ENCODE measurements around the gene GALNT8.

Gene GALNT8, protein sequence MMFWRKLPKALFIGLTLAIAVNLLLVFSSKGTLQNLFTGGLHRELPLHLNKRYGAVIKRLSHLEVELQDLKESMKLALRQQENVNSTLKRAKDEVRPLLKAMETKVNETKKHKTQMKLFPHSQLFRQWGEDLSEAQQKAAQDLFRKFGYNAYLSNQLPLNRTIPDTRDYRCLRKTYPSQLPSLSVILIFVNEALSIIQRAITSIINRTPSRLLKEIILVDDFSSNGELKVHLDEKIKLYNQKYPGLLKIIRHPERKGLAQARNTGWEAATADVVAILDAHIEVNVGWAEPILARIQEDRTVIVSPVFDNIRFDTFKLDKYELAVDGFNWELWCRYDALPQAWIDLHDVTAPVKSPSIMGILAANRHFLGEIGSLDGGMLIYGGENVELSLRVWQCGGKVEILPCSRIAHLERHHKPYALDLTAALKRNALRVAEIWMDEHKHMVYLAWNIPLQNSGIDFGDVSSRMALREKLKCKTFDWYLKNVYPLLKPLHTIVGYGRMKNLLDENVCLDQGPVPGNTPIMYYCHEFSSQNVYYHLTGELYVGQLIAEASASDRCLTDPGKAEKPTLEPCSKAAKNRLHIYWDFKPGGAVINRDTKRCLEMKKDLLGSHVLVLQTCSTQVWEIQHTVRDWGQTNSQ

DNA sequence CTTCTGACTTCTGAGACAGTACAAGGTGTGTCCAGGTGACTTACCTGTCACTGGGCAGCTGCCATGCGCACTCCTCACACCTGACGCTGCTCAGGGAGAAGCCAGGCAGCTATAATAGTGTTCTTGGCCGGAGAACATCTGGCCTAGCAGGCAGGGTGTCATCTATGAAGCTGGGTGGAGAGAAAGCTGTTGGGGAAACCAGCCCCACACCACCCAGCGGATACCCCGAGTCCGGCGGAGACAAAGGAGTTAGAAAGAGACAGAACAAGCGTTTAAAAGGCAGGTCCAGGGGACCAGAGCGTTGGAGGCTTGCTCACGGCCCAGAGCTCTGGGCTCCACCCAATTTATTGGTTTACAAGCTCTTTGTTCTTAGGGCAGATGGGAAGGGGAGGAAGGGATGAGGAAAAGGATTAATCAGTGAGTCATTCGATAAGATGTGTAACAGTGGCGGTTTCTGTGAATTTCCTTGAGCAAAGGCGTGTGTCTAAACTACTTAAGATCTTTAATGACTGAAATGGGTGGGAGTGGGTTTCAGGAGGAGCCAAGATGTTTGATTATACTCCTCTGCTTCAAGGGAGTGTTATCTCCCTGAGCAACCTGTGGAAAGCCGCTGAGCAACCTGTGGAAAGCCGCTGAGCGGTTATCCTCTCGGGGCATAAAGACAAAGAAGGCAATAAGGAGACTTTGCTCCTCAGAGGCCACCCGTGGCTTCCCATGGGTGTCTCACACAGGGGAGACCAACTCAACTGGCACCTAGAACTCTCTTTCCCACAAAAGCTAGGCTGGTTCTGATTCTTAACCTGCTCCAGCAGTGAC is at the start of gene GALNT8:
Gene GALNT8 (plus strand): TSS at position 580 of the 816 bp plus-strand sequence. CDS start 278 bp downstream, outside the sequence.
- TF ChIP-seq ZC3H10 (CRISPR knock-in tag; IDR thresholded peaks at IDR 0.05) = no peak
- TF ChIP-seq RARB (CRISPR knock-in tag; IDR thresholded peaks at IDR 0.05) = no peak
- no peak for TF ChIP-seq ISL1 (CRISPR knock-in tag; IDR thresholded peaks at IDR 0.05)
- no peak for TF ChIP-seq BACH2 (CRISPR knock-in tag; IDR thresholded peaks at IDR 0.05; ENCODE audit: borderline replicate concordance)
- no peak for TF ChIP-seq ZNF8 (CRISPR knock-in tag; IDR thresholded peaks at IDR 0.05)
- TF ChIP-seq GLIS3 (CRISPR knock-in tag; IDR thresholded peaks at IDR 0.05) = no peak
- TF ChIP-seq, protein P1, sequence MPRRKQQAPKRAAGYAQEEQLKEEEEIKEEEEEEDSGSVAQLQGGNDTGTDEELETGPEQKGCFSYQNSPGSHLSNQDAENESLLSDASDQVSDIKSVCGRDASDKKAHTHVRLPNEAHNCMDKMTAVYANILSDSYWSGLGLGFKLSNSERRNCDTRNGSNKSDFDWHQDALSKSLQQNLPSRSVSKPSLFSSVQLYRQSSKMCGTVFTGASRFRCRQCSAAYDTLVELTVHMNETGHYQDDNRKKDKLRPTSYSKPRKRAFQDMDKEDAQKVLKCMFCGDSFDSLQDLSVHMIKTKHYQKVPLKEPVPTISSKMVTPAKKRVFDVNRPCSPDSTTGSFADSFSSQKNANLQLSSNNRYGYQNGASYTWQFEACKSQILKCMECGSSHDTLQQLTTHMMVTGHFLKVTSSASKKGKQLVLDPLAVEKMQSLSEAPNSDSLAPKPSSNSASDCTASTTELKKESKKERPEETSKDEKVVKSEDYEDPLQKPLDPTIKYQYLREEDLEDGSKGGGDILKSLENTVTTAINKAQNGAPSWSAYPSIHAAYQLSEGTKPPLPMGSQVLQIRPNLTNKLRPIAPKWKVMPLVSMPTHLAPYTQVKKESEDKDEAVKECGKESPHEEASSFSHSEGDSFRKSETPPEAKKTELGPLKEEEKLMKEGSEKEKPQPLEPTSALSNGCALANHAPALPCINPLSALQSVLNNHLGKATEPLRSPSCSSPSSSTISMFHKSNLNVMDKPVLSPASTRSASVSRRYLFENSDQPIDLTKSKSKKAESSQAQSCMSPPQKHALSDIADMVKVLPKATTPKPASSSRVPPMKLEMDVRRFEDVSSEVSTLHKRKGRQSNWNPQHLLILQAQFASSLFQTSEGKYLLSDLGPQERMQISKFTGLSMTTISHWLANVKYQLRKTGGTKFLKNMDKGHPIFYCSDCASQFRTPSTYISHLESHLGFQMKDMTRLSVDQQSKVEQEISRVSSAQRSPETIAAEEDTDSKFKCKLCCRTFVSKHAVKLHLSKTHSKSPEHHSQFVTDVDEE (CRISPR knock-in tag; IDR thresholded peaks at IDR 0.05) = no peak
- TF ChIP-seq, protein P2, sequence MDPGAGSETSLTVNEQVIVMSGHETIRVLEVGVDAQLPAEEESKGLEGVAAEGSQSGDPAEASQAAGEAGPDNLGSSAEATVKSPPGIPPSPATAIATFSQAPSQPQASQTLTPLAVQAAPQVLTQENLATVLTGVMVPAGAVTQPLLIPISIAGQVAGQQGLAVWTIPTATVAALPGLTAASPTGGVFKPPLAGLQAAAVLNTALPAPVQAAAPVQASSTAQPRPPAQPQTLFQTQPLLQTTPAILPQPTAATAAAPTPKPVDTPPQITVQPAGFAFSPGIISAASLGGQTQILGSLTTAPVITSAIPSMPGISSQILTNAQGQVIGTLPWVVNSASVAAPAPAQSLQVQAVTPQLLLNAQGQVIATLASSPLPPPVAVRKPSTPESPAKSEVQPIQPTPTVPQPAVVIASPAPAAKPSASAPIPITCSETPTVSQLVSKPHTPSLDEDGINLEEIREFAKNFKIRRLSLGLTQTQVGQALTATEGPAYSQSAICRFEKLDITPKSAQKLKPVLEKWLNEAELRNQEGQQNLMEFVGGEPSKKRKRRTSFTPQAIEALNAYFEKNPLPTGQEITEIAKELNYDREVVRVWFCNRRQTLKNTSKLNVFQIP (CRISPR knock-in tag; IDR thresholded peaks at IDR 0.05; ENCODE audit: borderline replicate concordance, low read depth) = no peak
- TF ChIP-seq, protein P3, sequence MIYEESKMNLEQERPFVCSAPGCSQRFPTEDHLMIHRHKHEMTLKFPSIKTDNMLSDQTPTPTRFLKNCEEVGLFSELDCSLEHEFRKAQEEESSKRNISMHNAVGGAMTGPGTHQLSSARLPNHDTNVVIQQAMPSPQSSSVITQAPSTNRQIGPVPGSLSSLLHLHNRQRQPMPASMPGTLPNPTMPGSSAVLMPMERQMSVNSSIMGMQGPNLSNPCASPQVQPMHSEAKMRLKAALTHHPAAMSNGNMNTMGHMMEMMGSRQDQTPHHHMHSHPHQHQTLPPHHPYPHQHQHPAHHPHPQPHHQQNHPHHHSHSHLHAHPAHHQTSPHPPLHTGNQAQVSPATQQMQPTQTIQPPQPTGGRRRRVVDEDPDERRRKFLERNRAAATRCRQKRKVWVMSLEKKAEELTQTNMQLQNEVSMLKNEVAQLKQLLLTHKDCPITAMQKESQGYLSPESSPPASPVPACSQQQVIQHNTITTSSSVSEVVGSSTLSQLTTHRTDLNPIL (CRISPR knock-in tag; IDR thresholded peaks at IDR 0.05; ENCODE audit: low read depth) = no peak
- TF ChIP-seq SNAI2 (CRISPR knock-in tag; IDR thresholded peaks at IDR 0.05) = no peak
- TF ChIP-seq ARNTL (CRISPR knock-in tag; IDR thresholded peaks at IDR 0.05; ENCODE audit: borderline replicate concordance, low read depth) = no peak
- no peak for TF ChIP-seq TCF4 (CRISPR knock-in tag; IDR thresholded peaks at IDR 0.05; ENCODE audit: borderline replicate concordance)
- no peak for TF ChIP-seq ESRRG (CRISPR knock-in tag; IDR thresholded peaks at IDR 0.05)
- ATAC-seq = no peak

DNA sequence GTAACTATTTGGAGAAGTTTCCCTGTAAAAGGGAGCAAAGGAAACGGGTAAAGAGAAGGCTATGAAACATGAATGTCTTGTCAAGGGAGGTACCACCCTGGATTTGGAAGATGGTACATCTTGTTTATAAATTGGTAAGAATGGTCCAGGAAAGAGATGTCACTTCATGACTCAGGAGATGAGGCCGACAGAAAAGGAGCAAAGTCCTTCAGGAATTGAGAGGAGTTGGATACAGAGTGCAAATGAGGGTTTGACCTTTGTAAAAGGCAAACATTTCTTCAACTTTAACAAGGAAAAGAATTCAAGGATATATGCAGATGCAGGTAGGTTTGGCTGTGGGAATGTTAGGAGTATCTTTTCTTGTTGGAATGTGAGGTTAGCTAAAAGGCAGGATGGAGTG is 40.5 kb upstream of the GALNT8 start:
- no peak for ATAC-seq

DNA sequence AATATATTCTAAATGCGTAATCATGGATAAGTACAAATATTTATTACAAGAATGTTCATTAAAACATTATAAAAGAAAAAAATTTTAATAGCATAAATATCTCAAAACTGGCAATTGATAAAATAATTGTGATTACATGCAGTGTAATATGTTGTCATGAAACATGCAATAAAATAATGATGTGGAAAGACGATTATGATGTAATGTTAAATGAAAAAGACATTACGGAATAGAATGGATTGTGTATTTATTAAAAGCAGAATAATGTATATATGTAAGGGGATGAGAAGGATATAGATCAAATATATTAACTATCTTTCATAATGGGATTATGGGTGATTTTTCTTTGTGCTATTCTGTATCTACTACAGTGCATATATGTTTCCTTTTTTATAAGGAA is 38.5 kb upstream of the GALNT8 start:
- no peak for ATAC-seq
- TF ChIP-seq ARNTL (CRISPR knock-in tag; IDR thresholded peaks at IDR 0.05; ENCODE audit: borderline replicate concordance, low read depth) (no peak), ZNF565 (CRISPR knock-in tag; conservative IDR thresholded peaks at IDR 0.05; ENCODE audit: low read depth) (no peak), ZC3H10 (CRISPR knock-in tag; IDR thresholded peaks at IDR 0.05) (no peak), TCF4 (CRISPR knock-in tag; IDR thresholded peaks at IDR 0.05; ENCODE audit: borderline replicate concordance) (no peak), ZFP30 (CRISPR knock-in tag; IDR thresholded peaks at IDR 0.05) (no peak), BACH2 (CRISPR knock-in tag; IDR thresholded peaks at IDR 0.05; ENCODE audit: borderline replicate concordance) (no peak), CSDC2 (CRISPR knock-in tag; IDR thresholded peaks at IDR 0.05) (no peak), RARB (CRISPR knock-in tag; IDR thresholded peaks at IDR 0.05) (no peak), SNAI2 (CRISPR knock-in tag; IDR thresholded peaks at IDR 0.05) (no peak)
- TF ChIP-seq, protein P1 (CRISPR knock-in tag; IDR thresholded peaks at IDR 0.05) = no peak
- TF ChIP-seq, protein P4, sequence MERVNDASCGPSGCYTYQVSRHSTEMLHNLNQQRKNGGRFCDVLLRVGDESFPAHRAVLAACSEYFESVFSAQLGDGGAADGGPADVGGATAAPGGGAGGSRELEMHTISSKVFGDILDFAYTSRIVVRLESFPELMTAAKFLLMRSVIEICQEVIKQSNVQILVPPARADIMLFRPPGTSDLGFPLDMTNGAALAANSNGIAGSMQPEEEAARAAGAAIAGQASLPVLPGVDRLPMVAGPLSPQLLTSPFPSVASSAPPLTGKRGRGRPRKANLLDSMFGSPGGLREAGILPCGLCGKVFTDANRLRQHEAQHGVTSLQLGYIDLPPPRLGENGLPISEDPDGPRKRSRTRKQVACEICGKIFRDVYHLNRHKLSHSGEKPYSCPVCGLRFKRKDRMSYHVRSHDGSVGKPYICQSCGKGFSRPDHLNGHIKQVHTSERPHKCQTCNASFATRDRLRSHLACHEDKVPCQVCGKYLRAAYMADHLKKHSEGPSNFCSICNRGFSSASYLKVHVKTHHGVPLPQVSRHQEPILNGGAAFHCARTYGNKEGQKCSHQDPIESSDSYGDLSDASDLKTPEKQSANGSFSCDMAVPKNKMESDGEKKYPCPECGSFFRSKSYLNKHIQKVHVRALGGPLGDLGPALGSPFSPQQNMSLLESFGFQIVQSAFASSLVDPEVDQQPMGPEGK (CRISPR knock-in tag; IDR thresholded peaks at IDR 0.05; ENCODE audit: borderline replicate concordance) = no peak

More for the DNA sequence above, 40.5 kb upstream of the GALNT8 start:
- TF ChIP-seq ESRRG (CRISPR knock-in tag; IDR thresholded peaks at IDR 0.05) (no peak), SNAI2 (CRISPR knock-in tag; IDR thresholded peaks at IDR 0.05) (no peak)
